ENCODE measurements around the gene LAIR2. TPM values are rescaled to one million over a fixed set of nuclear protein-coding genes. Genes with fewer than 3 reads are reported as not detected.

LAIR2 gene
- total and polyA plus RNA-seq, 10 of the 15 experiments (the other 5 are each of a cell fraction or from before 2014, with no cell fraction given): not detected

DNA sequence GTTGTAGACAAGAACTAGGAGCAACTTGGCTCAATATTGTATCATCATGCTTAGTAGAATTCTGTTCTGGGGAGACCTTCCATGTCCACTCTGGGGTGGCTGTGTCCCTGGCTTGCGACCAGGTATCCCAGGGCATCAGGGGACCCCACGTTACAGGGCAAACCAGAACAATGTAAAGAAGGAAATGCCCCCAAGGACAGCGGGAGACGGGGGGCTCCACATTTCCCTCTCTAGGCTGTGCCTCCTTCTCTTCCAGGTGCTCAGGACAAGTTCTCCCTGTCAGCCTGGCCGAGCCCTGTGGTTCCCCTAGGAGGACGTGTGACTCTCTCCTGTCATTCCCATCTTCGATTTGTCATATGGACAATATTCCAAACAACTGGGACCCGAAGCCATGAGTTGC, 30.8 kb downstream of the LAIR2 start (continued):
- TF ChIP-seq CHD1 (IDR thresholded peaks at IDR 0.05; ENCODE audit: low read depth, low read length): no peak
- TF ChIP-seq, protein P1, sequence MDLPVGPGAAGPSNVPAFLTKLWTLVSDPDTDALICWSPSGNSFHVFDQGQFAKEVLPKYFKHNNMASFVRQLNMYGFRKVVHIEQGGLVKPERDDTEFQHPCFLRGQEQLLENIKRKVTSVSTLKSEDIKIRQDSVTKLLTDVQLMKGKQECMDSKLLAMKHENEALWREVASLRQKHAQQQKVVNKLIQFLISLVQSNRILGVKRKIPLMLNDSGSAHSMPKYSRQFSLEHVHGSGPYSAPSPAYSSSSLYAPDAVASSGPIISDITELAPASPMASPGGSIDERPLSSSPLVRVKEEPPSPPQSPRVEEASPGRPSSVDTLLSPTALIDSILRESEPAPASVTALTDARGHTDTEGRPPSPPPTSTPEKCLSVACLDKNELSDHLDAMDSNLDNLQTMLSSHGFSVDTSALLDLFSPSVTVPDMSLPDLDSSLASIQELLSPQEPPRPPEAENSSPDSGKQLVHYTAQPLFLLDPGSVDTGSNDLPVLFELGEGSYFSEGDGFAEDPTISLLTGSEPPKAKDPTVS (IDR thresholded peaks at IDR 0.05; ENCODE audit: low read depth, low read length): no peak
- no peak for TF ChIP-seq NFIC (IDR thresholded peaks at IDR 0.05; ENCODE audit: low read depth, low read length)
- no peak for TF ChIP-seq RAD21 (IDR thresholded peaks at IDR 0.05; ENCODE audit: insufficient read depth, low read depth, low read length)
- TF ChIP-seq, protein P2, sequence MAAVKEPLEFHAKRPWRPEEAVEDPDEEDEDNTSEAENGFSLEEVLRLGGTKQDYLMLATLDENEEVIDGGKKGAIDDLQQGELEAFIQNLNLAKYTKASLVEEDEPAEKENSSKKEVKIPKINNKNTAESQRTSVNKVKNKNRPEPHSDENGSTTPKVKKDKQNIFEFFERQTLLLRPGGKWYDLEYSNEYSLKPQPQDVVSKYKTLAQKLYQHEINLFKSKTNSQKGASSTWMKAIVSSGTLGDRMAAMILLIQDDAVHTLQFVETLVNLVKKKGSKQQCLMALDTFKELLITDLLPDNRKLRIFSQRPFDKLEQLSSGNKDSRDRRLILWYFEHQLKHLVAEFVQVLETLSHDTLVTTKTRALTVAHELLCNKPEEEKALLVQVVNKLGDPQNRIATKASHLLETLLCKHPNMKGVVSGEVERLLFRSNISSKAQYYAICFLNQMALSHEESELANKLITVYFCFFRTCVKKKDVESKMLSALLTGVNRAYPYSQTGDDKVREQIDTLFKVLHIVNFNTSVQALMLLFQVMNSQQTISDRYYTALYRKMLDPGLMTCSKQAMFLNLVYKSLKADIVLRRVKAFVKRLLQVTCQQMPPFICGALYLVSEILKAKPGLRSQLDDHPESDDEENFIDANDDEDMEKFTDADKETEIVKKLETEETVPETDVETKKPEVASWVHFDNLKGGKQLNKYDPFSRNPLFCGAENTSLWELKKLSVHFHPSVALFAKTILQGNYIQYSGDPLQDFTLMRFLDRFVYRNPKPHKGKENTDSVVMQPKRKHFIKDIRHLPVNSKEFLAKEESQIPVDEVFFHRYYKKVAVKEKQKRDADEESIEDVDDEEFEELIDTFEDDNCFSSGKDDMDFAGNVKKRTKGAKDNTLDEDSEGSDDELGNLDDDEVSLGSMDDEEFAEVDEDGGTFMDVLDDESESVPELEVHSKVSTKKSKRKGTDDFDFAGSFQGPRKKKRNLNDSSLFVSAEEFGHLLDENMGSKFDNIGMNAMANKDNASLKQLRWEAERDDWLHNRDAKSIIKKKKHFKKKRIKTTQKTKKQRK (IDR thresholded peaks at IDR 0.05; ENCODE audit: low read depth, low read length): no peak

DNA sequence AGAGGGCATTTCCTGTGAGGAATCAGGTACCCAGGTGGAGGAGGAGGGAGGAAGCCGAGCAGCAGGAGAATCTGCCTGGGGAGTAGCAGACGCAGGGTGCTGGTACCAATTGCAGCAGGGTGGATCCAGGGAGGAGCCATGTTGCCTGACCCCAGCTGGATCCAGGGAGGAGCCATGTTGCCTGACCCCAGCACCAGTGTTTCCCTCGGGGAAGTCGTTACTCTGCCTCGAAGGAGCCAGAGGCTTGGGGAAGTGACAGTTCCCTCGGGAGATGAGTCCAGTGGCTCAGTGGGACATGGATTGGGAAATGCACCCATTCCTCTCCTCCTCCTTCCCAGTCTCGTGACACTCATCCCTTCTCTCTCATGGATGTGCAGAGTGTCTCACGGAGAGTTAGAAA, 31.5 kb downstream of the LAIR2 start:
- H3K4me1 ChIP-seq (ENCODE audit: control insufficient read depth, insufficient read depth, low read length): peaks cover 9% of the 10 kb centered on the region
- ChIA-PET POLR2A (no interaction called here), CTCF (no interaction called here), SMC1A (ENCODE audit: uncharacterized antibody, unreplicated experiment) (no interaction called here), RAD21 (ENCODE audit: unreplicated experiment) (no interaction called here)
- H3K9me3 ChIP-seq (replicated peaks; ENCODE audit: control insufficient read depth, insufficient read depth, low read length): no peaks in the 10 kb centered on the region; the same call in 2 of the 3 replicates
- in situ Hi-C loops (cut with MboI): no loop called here
- H4K20me1 ChIP-seq (ENCODE audit: control insufficient read depth, insufficient read depth): no peaks in the 10 kb centered on the region
- ATAC-seq (no peak), FAIRE-seq (no peak), DNase-seq (ENCODE audit: low read depth, low spot score) (no peak)
- BruUV-seq (replicated peaks): no TSS peak
- no peak overlapping the region for H3K27ac ChIP-seq (ENCODE audit: control insufficient read depth, insufficient read depth)
- H3K4me3 ChIP-seq: no peak overlapping the region
- TF ChIP-seq, protein P3, sequence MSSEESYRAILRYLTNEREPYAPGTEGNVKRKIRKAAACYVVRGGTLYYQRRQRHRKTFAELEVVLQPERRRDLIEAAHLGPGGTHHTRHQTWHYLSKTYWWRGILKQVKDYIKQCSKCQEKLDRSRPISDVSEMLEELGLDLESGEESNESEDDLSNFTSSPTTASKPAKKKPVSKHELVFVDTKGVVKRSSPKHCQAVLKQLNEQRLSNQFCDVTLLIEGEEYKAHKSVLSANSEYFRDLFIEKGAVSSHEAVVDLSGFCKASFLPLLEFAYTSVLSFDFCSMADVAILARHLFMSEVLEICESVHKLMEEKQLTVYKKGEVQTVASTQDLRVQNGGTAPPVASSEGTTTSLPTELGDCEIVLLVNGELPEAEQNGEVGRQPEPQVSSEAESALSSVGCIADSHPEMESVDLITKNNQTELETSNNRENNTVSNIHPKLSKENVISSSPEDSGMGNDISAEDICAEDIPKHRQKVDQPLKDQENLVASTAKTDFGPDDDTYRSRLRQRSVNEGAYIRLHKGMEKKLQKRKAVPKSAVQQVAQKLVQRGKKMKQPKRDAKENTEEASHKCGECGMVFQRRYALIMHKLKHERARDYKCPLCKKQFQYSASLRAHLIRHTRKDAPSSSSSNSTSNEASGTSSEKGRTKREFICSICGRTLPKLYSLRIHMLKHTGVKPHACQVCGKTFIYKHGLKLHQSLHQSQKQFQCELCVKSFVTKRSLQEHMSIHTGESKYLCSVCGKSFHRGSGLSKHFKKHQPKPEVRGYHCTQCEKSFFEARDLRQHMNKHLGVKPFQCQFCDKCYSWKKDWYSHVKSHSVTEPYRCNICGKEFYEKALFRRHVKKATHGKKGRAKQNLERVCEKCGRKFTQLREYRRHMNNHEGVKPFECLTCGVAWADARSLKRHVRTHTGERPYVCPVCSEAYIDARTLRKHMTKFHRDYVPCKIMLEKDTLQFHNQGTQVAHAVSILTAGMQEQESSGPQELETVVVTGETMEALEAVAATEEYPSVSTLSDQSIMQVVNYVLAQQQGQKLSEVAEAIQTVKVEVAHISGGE (CRISPR knock-in tag; IDR thresholded peaks at IDR 0.05): no peak
- intact Hi-C loops (cut with micrococcal nuclease; ENCODE audit: unreplicated experiment): loop anchor here (2.0 kb wide), 1 partner anchor 17 kb away; no protein-coding TSS in a partner anchor
- no peak overlapping the region for H3K4me2 ChIP-seq (ENCODE audit: control insufficient read depth, insufficient read depth)
- H3K9ac ChIP-seq (ENCODE audit: control insufficient read depth, insufficient read depth, low read length): no peak overlapping the region
- no peaks in the 10 kb centered on the region for H3K79me2 ChIP-seq (ENCODE audit: control insufficient read depth, insufficient read depth, low read length)
- H3K36me3 ChIP-seq (ENCODE audit: control insufficient read depth in 2 of 2, insufficient read depth in 2 of 2, low read length in 1 of 2): no peaks in the 10 kb centered on the region
- H2AFZ ChIP-seq (ENCODE audit: control insufficient read depth, low read depth, low read length): no peak overlapping the region
- 87% methylated on average over 8 of the region's 8 CpGs for WGBS (ENCODE audit: insufficient coverage, insufficient replicate concordance, low lambda C conversion rate, missing lambda C conversion rate)
- no peaks in the 10 kb centered on the region for H3K27me3 ChIP-seq (replicated peaks in 1 of 2; ENCODE audit: control insufficient read depth in 2 of 2, insufficient read depth in 2 of 2, low read length in 1 of 2)
